Measurements from ENCODE around the gene GTPBP4. TPM values are rescaled to one million over a fixed set of nuclear protein-coding genes. Genes with fewer than 3 reads are reported as not detected.
A peak's percentile ranks its signal among the peaks of the same experiment; 100 is the strongest.
"Not testable (repeated sequence)": the region's sequence is repeated elsewhere in the genome, so short reads cannot be mapped to it uniquely, and the experiment has no call there.

GTPBP4 gene
- total RNA-seq, 1 donor from 2014 or later = 46.2 TPM

DNA sequence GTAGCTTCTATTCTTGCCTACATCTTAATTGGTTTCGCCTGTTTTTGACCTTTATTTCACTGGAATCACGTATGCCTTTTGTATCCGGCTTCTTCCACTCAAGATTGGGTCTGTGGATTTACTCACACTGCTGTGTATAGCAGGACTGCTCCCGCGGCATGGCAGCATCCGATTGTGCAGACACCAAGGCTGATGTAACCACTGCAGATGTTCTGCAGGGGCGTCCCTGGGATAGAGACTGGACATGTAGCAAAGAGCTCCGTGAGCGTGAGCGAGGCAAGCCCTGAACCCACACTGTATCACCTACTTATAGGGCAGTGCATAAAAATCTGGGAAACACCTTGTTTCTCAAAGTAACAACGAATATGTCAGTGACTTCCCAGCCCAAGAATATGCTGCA is 48.9 kb downstream of the GTPBP4 start:
- H3K36me3 Mint-ChIP-seq (ENCODE audit: low read depth, unreplicated experiment) = peaks cover 8% of the 10 kb centered on the region
- no peak for DNase-seq (ENCODE audit: low spot score)
- H3K27ac Mint-ChIP-seq (ENCODE audit: unreplicated experiment) = peak overlapping the region; percentile 33
- TF ChIP-seq, protein P1, sequence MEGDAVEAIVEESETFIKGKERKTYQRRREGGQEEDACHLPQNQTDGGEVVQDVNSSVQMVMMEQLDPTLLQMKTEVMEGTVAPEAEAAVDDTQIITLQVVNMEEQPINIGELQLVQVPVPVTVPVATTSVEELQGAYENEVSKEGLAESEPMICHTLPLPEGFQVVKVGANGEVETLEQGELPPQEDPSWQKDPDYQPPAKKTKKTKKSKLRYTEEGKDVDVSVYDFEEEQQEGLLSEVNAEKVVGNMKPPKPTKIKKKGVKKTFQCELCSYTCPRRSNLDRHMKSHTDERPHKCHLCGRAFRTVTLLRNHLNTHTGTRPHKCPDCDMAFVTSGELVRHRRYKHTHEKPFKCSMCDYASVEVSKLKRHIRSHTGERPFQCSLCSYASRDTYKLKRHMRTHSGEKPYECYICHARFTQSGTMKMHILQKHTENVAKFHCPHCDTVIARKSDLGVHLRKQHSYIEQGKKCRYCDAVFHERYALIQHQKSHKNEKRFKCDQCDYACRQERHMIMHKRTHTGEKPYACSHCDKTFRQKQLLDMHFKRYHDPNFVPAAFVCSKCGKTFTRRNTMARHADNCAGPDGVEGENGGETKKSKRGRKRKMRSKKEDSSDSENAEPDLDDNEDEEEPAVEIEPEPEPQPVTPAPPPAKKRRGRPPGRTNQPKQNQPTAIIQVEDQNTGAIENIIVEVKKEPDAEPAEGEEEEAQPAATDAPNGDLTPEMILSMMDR (IDR thresholded peaks at IDR 0.05; ENCODE audit: unreplicated experiment) = no peak
- H3K27me3 Mint-ChIP-seq (ENCODE audit: unreplicated experiment) = peaks cover 5% of the 10 kb centered on the region
- no peak overlapping the region for H3K4me3 Mint-ChIP-seq (ENCODE audit: unreplicated experiment)
- H3K4me1 Mint-ChIP-seq (ENCODE audit: unreplicated experiment) = no peaks in the 10 kb centered on the region
- no peaks in the 10 kb centered on the region for H3K9me3 Mint-ChIP-seq (ENCODE audit: unreplicated experiment)

DNA sequence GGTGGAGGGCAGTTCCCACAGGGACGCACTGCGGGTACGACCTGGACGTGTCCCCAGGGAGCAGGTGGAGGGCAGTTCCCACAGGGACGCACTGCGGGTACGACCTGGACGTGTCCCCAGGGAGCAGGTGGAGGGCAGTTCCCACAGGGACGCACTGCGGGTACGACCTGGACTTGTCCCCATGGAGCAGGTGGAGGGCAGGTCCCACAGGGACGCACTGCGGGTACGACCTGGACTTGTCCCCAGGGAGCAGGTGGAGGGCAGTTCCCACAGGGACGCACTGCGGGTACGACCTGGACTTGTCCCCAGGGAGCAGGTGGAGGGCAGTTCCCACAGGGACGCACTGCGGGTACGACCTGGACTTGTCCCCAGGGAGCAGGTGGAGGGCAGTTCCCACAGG is 50.5 kb downstream of the GTPBP4 start:
- not testable (repeated sequence) for H3K27me3 Mint-ChIP-seq (ENCODE audit: unreplicated experiment); H3K4me3 Mint-ChIP-seq (ENCODE audit: unreplicated experiment); H3K36me3 Mint-ChIP-seq (ENCODE audit: low read depth, unreplicated experiment); H3K9me3 Mint-ChIP-seq (ENCODE audit: unreplicated experiment); H3K27ac Mint-ChIP-seq (ENCODE audit: unreplicated experiment); H3K4me1 Mint-ChIP-seq (ENCODE audit: unreplicated experiment); DNase-seq (ENCODE audit: low spot score)

DNA sequence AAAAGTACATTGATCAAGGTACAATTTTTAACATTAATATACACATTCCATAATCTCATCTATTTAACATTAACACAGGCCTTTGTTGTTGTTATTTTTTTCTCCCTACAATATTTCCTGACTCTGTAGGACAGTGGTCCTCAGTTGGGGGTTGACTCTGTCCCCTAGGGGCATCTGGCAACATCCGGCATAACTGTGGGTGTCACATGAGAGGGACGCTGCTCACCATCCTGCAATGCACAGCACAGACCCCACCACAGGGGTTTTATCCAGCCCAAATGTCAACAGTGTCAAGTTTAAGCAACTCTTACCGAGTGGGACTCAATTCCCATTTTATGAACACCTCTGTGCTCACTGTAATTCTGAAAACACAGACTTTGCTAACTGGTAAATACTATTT is 51.9 kb downstream of the GTPBP4 start:
- Mint-ChIP-seq H3K9me3 (ENCODE audit: unreplicated experiment) (no peaks in the 10 kb centered on the region), H3K36me3 (ENCODE audit: low read depth, unreplicated experiment) (peaks cover 8% of the 10 kb centered on the region), H3K4me3 (ENCODE audit: unreplicated experiment) (no peak overlapping the region), H3K27me3 (ENCODE audit: unreplicated experiment) (peaks cover 7% of the 10 kb centered on the region), H3K27ac (ENCODE audit: unreplicated experiment) (no peak overlapping the region), H3K4me1 (ENCODE audit: unreplicated experiment) (peaks cover 21% of the 10 kb centered on the region)
- DNase-seq (ENCODE audit: low spot score) = no peak
- TF ChIP-seq, protein P1 (IDR thresholded peaks at IDR 0.05; ENCODE audit: unreplicated experiment) = no peak

- Mint-ChIP-seq H3K27me3 (ENCODE audit: unreplicated experiment) (peaks cover 7% of the 10 kb centered on the region), H3K4me1 (ENCODE audit: unreplicated experiment) (peaks cover 28% of the 10 kb centered on the region), H3K4me3 (ENCODE audit: unreplicated experiment) (no peak overlapping the region), H3K36me3 (ENCODE audit: low read depth, unreplicated experiment) (peaks cover 8% of the 10 kb centered on the region), H3K9me3 (ENCODE audit: unreplicated experiment) (no peaks in the 10 kb centered on the region), H3K27ac (ENCODE audit: unreplicated experiment) (no peak overlapping the region)
- TF ChIP-seq, protein P1 (IDR thresholded peaks at IDR 0.05; ENCODE audit: unreplicated experiment) = no peak
- no peak for DNase-seq (ENCODE audit: low spot score)
These were observed 53.3 kb downstream of the GTPBP4 start for GRCh38 chr10:1041514-1041913.

DNA sequence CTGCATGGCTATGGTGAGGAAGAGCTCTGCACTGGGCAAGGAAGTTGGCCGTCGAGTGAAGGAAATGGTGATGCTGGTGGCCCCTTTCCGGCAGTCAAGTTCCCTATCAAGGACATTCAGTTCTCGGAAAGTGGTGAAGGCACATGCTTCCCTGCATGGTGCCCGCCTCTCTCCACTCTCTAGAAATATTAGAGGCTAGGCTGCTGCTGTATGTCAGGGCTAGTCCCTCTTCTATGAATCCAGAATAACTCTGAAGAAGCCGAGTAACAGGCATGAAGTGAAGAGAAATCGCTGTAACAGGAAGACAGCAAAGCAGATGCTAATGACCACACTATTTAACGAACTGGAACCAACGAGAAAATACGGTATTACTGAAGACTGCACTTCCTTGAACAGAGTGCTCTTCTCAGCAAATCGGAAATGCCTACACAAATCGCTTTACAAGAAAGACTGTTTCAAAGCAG is 55.3 kb downstream of the GTPBP4 start:
- Mint-ChIP-seq H3K4me3 (ENCODE audit: unreplicated experiment) (peak overlapping the region; percentile 68), H3K4me1 (ENCODE audit: unreplicated experiment) (peaks cover 35% of the 10 kb centered on the region), H3K36me3 (ENCODE audit: low read depth, unreplicated experiment) (peaks cover 4% of the 10 kb centered on the region), H3K27me3 (ENCODE audit: unreplicated experiment) (peaks cover 2% of the 10 kb centered on the region), H3K9me3 (ENCODE audit: unreplicated experiment) (no peaks in the 10 kb centered on the region), H3K27ac (ENCODE audit: unreplicated experiment) (peak overlapping the region; percentile 85)
- DNase-seq (ENCODE audit: low spot score) = peak; percentile 21
- TF ChIP-seq, protein P1 (IDR thresholded peaks at IDR 0.05; ENCODE audit: unreplicated experiment) = no peak

All from endothelial cell (in vitro differentiated cells).